ENCODE data around the gene ACP7.

GRCh38 chr19:39157275-39157996, 73.3 kb downstream of the ACP7 start:
- TF ChIP-seq CTCF (IDR thresholded peaks at IDR 0.05; ENCODE audit: low read length) (no peak), EZH2 (IDR thresholded peaks at IDR 0.05; ENCODE audit: borderline replicate concordance, low read length) (no peak)

Data from OCI-LY1 (cell line).